ENCODE measurements around the gene STEAP4. TPM values are rescaled to one million over a fixed set of nuclear protein-coding genes. Genes with fewer than 3 reads are reported as not detected.
"Not testable (repeated sequence)": the region's sequence is repeated elsewhere in the genome, so short reads cannot be mapped to it uniquely, and the experiment has no call there.

The STEAP4 gene
- total RNA-seq, 2 experiments from 2014 or later, result not detected

- ATAC-seq (ENCODE audit: poor library complexity), result no peak
- Histone ChIP-seq H3K27me3 (ENCODE audit: control insufficient read depth in 1 of 2, insufficient read depth in 2 of 2, low read length in 2 of 2) (no peaks in the 10 kb centered on the region), H3K36me3 (ENCODE audit: insufficient read depth, low read length) (no peaks in the 10 kb centered on the region), H3K27ac (ENCODE audit: low read depth in 1 of 2, low read length in 2 of 2) (no peak overlapping the region), H3K4me3 (ENCODE audit: low read length) (no peak overlapping the region), H3K4me1 (ENCODE audit: insufficient read depth, low read length) (no peaks in the 10 kb centered on the region), H3K9me3 (ENCODE audit: control insufficient read depth in 1 of 2, insufficient read depth in 1 of 2, low read length in 2 of 2) (peaks cover 0 to 6% of the 10 kb centered on the region in 2 experiments)
- intact Hi-C loops (cut with DNase I, micrococcal nuclease), result no loop called here
- no peak for TF ChIP-seq CTCF (IDR thresholded peaks at IDR 0.05)
- Mint-ChIP-seq H3K4me1 (ENCODE audit: low read depth) (no peaks in the 10 kb centered on the region), H3K9me3 (no peaks in the 10 kb centered on the region), H3K27ac (no peak overlapping the region), H3K36me3 (ENCODE audit: low read depth) (no peaks in the 10 kb centered on the region), H3K27me3 (peaks cover 20% of the 10 kb centered on the region), H3K4me3 (no peak overlapping the region)
- ChIA-PET POLR2A (no interaction called here), CTCF (interaction anchor here (0.8 kb wide), 1 partner anchor 31 kb away, joined by 3 read pairs; no protein-coding TSS in a partner anchor)
- DNase-seq, result no peak
Observed at GRCh38 chr7:88259656-88260380, 46.9 kb downstream of the STEAP4 start.

DNA sequence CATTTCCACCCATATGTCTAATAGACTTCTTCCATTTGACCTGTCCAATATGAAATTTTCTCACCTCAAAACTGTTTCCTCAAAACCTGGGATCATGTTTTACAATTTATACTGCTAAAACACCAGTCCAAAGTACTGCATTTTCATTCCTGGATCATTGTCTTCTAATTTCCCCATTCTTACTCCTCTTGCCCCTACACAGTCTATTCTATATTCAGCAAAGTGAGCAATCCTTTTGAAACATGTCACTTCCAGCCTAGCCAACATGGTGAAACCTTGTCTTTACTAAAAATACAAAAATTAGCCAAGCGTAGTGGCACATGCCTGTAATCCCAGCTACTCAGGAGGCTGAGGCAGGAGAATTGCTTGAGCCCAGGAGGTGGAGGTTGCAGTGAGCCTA lies 48.4 kb downstream of the STEAP4 start:
- H3K4me3 ChIP-seq (ENCODE audit: low read length); H3K4me1 Mint-ChIP-seq (ENCODE audit: low read depth); H3K4me3 Mint-ChIP-seq; CTCF ChIA-PET; H3K36me3 Mint-ChIP-seq (ENCODE audit: low read depth); intact Hi-C loops (cut with DNase I, micrococcal nuclease); POLR2A ChIA-PET; H3K27me3 ChIP-seq (ENCODE audit: control insufficient read depth in 1 of 2, insufficient read depth in 2 of 2, low read length in 2 of 2); H3K27ac Mint-ChIP-seq; H3K36me3 ChIP-seq (ENCODE audit: insufficient read depth, low read length); H3K9me3 Mint-ChIP-seq; ATAC-seq (ENCODE audit: poor library complexity); DNase-seq; H3K4me1 ChIP-seq (ENCODE audit: insufficient read depth, low read length); H3K27ac ChIP-seq (ENCODE audit: low read depth in 1 of 2, low read length in 2 of 2): not testable (repeated sequence)
- peaks cover 8 to 11% of the 10 kb centered on the region in 2 experiments for H3K9me3 ChIP-seq (ENCODE audit: control insufficient read depth in 1 of 2, insufficient read depth in 1 of 2, low read length in 2 of 2)
- peaks cover 13% of the 10 kb centered on the region for H3K27me3 Mint-ChIP-seq

DNA sequence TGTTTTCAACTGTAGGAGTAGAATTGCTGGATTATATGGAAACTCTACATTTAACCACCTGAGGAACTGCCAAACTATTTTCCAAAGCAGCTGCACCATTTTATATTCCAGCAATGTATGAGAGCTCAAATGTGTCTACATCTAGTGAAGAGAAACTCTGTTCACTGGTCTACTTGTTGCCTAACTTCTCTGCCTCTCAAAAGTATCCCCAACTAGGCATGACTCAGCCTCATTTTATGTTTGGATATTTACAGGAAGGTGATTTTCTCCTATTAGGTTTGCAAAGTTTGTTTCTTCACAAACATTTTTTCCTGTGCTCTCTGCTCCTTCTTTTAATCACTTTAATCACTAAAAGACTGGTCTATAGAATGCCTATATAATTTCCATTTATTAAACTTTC lies 49.8 kb downstream of the STEAP4 start:
- Histone ChIP-seq H3K27me3 (ENCODE audit: control insufficient read depth in 1 of 2, insufficient read depth in 2 of 2, low read length in 2 of 2) (no peaks in the 10 kb centered on the region), H3K27ac (ENCODE audit: low read depth in 1 of 2, low read length in 2 of 2) (no peak overlapping the region), H3K36me3 (ENCODE audit: insufficient read depth, low read length) (no peaks in the 10 kb centered on the region), H3K4me1 (ENCODE audit: insufficient read depth, low read length) (no peaks in the 10 kb centered on the region), H3K4me3 (ENCODE audit: low read length) (no peak overlapping the region), H3K9me3 (ENCODE audit: control insufficient read depth in 1 of 2, insufficient read depth in 1 of 2, low read length in 2 of 2) (peaks cover 12 to 15% of the 10 kb centered on the region in 2 experiments)
- TF ChIP-seq CTCF (IDR thresholded peaks at IDR 0.05), result no peak
- ATAC-seq (ENCODE audit: poor library complexity) (no peak), DNase-seq (no peak)
- Mint-ChIP-seq H3K36me3 (ENCODE audit: low read depth) (no peaks in the 10 kb centered on the region), H3K9me3 (peaks cover 5% of the 10 kb centered on the region), H3K27me3 (peaks cover 13% of the 10 kb centered on the region), H3K4me3 (no peak overlapping the region), H3K27ac (no peak overlapping the region), H3K4me1 (ENCODE audit: low read depth) (no peaks in the 10 kb centered on the region)
- intact Hi-C loops (cut with DNase I, micrococcal nuclease), result no loop called here
- ChIA-PET POLR2A (no interaction called here), CTCF (no interaction called here)
